Measurements from ENCODE around the gene CLSTN1.

CLSTN1 gene

DNA sequence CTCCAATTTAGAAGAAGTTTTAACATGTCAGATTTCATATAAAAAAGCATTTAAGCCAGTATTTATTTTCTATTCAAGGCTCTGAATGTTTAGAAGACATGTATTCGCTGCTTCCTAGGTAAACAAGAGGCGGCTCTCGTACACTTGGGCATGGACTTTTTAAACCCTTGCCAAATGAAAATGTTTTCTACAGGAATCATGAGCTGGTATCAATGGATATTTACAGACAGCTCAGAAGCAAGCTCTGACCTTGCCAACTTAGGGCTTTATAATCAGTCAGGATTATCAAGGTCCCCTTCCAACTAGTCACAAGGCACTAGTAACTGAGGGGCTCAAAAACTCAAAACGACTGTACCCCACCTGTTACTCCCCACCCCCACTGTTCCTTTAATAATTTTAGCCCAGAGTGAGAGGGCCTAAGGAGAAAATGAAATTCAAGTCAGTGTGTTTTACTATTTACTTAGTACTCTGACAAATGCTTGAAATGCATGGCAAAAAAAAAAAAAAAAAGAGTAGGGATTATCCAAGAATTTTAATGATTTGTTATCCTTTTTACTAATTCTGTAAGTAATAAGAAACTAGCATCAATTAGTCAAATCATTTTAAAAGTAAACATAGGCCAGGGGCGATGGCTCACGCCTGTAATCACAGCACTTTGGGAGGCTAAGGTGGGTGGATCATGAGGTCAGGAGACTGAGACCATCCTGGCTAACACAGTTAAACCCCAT lies 12.4 kb downstream of the CLSTN1 start:
- DNase-seq (no peak), ATAC-seq (ENCODE audit: insufficient read depth, low read depth) (no peak)
- no peaks in the 10 kb centered on the region for H3K9me3 ChIP-seq (ENCODE audit: insufficient read depth, low read length, severe bottlenecking)
- H3K79me2 ChIP-seq (ENCODE audit: insufficient read depth, low read length): peaks cover 98% of the 10 kb centered on the region
- H3K36me3 ChIP-seq (ENCODE audit: insufficient read depth, low read length): peaks cover 15% of the 10 kb centered on the region
- no peak overlapping the region for H3K27ac ChIP-seq (ENCODE audit: low read length)
- no peak overlapping the region for H2AFZ ChIP-seq (ENCODE audit: low read depth, low read length)
- no peaks in the 10 kb centered on the region for H3K27me3 ChIP-seq (ENCODE audit: insufficient read depth, low read length, poor library complexity)
- H3K4me1 ChIP-seq (ENCODE audit: insufficient read depth, low read length): peaks cover 7% of the 10 kb centered on the region; the same call in 1 of the 2 replicates
- no peak overlapping the region for H3K4me2 ChIP-seq (ENCODE audit: insufficient read depth, low read length)
- H3K9ac ChIP-seq (ENCODE audit: low read depth, low read length): no peak overlapping the region
- H3K4me3 ChIP-seq (ENCODE audit: low read depth in 1 of 2, low read length in 2 of 2): no peak overlapping the region
- no peak for TF ChIP-seq CTCF (IDR thresholded peaks at IDR 0.05; ENCODE audit: borderline replicate concordance, extremely low read depth, low read length, poor library complexity, severe bottlenecking)
- no peak for TF ChIP-seq EZH2 (IDR thresholded peaks at IDR 0.05; ENCODE audit: borderline replicate concordance, low read depth, low read length, severe bottlenecking)
- peaks cover 70% of the 10 kb centered on the region for H4K20me1 ChIP-seq (ENCODE audit: insufficient read depth, low read length)

GRCh38 chr1:9809100-9809510 lies 14.7 kb downstream of the CLSTN1 start:
- TF ChIP-seq CTCF (IDR thresholded peaks at IDR 0.05; ENCODE audit: borderline replicate concordance, extremely low read depth, low read length, poor library complexity, severe bottlenecking) (no peak), EZH2 (IDR thresholded peaks at IDR 0.05; ENCODE audit: borderline replicate concordance, low read depth, low read length, severe bottlenecking) (no peak)
- Histone ChIP-seq H3K9ac (ENCODE audit: low read depth, low read length) (no peak overlapping the region), H3K4me1 (ENCODE audit: insufficient read depth, low read length) (peaks cover 12% of the 10 kb centered on the region; the same call in 1 of the 2 replicates), H3K36me3 (ENCODE audit: insufficient read depth, low read length) (peaks cover 15% of the 10 kb centered on the region), H2AFZ (ENCODE audit: low read depth, low read length) (no peak overlapping the region), H3K9me3 (ENCODE audit: insufficient read depth, low read length, severe bottlenecking) (no peaks in the 10 kb centered on the region), H3K79me2 (ENCODE audit: insufficient read depth, low read length) (peaks cover 98% of the 10 kb centered on the region), H3K4me2 (ENCODE audit: insufficient read depth, low read length) (no peak overlapping the region), H3K4me3 (ENCODE audit: low read depth in 1 of 2, low read length in 2 of 2) (no peak overlapping the region), H3K27ac (ENCODE audit: low read length) (peak overlapping the region; percentile 11; the same call in 1 of the 2 replicates), H3K27me3 (ENCODE audit: insufficient read depth, low read length, poor library complexity) (no peaks in the 10 kb centered on the region), H4K20me1 (ENCODE audit: insufficient read depth, low read length) (peaks cover 71% of the 10 kb centered on the region)
- no peak for ATAC-seq (ENCODE audit: insufficient read depth, low read depth)
- DNase-seq: no peak

- H2AFZ ChIP-seq (ENCODE audit: low read depth, low read length): no peak overlapping the region
- DNase-seq (no peak), ATAC-seq (ENCODE audit: insufficient read depth, low read depth) (no peak)
- H4K20me1 ChIP-seq (ENCODE audit: insufficient read depth, low read length): peaks cover 71% of the 10 kb centered on the region
- no peak overlapping the region for H3K9ac ChIP-seq (ENCODE audit: low read depth, low read length)
- H3K9me3 ChIP-seq (ENCODE audit: insufficient read depth, low read length, severe bottlenecking): no peaks in the 10 kb centered on the region
- H3K27me3 ChIP-seq (ENCODE audit: insufficient read depth, low read length, poor library complexity): no peaks in the 10 kb centered on the region
- no peak overlapping the region for H3K4me3 ChIP-seq (ENCODE audit: low read depth in 1 of 2, low read length in 2 of 2)
- no peak for TF ChIP-seq CTCF (IDR thresholded peaks at IDR 0.05; ENCODE audit: borderline replicate concordance, extremely low read depth, low read length, poor library complexity, severe bottlenecking)
- no peak for TF ChIP-seq EZH2 (IDR thresholded peaks at IDR 0.05; ENCODE audit: borderline replicate concordance, low read depth, low read length, severe bottlenecking)
- peaks cover 12% of the 10 kb centered on the region; the same call in 1 of the 2 replicates for H3K4me1 ChIP-seq (ENCODE audit: insufficient read depth, low read length)
- peaks cover 15% of the 10 kb centered on the region for H3K36me3 ChIP-seq (ENCODE audit: insufficient read depth, low read length)
- H3K27ac ChIP-seq (ENCODE audit: low read length): peak overlapping the region; percentile 11
- peaks cover 96% of the 10 kb centered on the region for H3K79me2 ChIP-seq (ENCODE audit: insufficient read depth, low read length)
- no peak overlapping the region for H3K4me2 ChIP-seq (ENCODE audit: insufficient read depth, low read length)
Observed at GRCh38 chr1:9808459-9808858, 15.3 kb downstream of the CLSTN1 start.
